ENCODE results near the gene RBM7. TPM values are rescaled to one million over a fixed set of nuclear protein-coding genes. Genes with fewer than 3 reads are reported as not detected.

Gene RBM7
- total and polyA plus RNA-seq, 2 of the 8 experiments (the other 6 are each of a cell fraction or from before 2014, with no cell fraction given) = 18.0 to 45.7 TPM

GRCh38 chr11:114440121-114440860, 39.8 kb downstream of the RBM7 start:
- Histone ChIP-seq H3K79me1 (ENCODE audit: low read depth, low read length) (no peaks in the 10 kb centered on the region; the same call in 1 of the 2 replicates), H3K9me3 (ENCODE audit: insufficient read depth in 2 of 2, low read depth in 1 of 2, low read length in 1 of 2) (no peaks in the 10 kb centered on the region), H3K4ac (replicated peaks; ENCODE audit: insufficient read length, low read depth, low read length) (no peak overlapping the region), H3K18ac (ENCODE audit: extremely low read depth, low read length) (peak overlapping the region; percentile 12; the same call in 1 of the 2 replicates), H3K27ac (ENCODE audit: low read depth, low read length) (peak overlapping the region; percentile 77; the same call in 1 of the 2 replicates), H3K4me3 (ENCODE audit: extremely low read depth in 1 of 4, insufficient read depth in 2 of 4, low read depth in 3 of 4, low read length in 4 of 4) (peak overlapping the region; percentile 90 to 99 (median 96)), H4K20me1 (replicated peaks in 1 of 2; ENCODE audit: control insufficient read depth in 1 of 2, insufficient read depth in 2 of 2, low read length in 2 of 2) (peaks cover 2% of the 10 kb centered on the region in 2 experiments), H2BK5ac (ENCODE audit: low read depth, low read length) (0 out of 2 replicates have a peak overlapping the region, but pooled peaks have one; percentile 90), H4K91ac (replicated peaks; ENCODE audit: insufficient read length, low read length) (no peak overlapping the region), H2AFZ (ENCODE audit: low read length) (peak overlapping the region; percentile 25; the same call in 1 of the 2 replicates), H3K14ac (ENCODE audit: insufficient read length) (no peak overlapping the region), H2BK120ac (replicated peaks; ENCODE audit: low read depth, low read length) (no peak overlapping the region), H3K4me2 (ENCODE audit: insufficient read depth in 1 of 2, low read depth in 2 of 2, low read length in 2 of 2) (peak overlapping the region; percentile 68 to 88), H2BK20ac (ENCODE audit: low read length) (no peak overlapping the region), H3K23me2 (ENCODE audit: low read depth, low read length) (no peaks in the 10 kb centered on the region; the same call in 1 of the 2 replicates), H3K4me1 (replicated peaks in 1 of 4; ENCODE audit: control insufficient read depth in 3 of 4, insufficient read depth in 4 of 4, low read length in 3 of 4) (peaks cover 2 to 12% (median 7%) of the 10 kb centered on the region in 4 experiments; a peak in 6 of 7 replicates), H3K23ac (ENCODE audit: insufficient read length) (no peak overlapping the region), H4K8ac (ENCODE audit: extremely low read depth, insufficient read depth, low read length) (no peak overlapping the region), H2BK15ac (ENCODE audit: low read length) (no peak overlapping the region), H2AK5ac (ENCODE audit: low read depth, low read length) (no peak overlapping the region), H2BK12ac (ENCODE audit: low read depth, low read length) (no peak overlapping the region), H3K79me2 (ENCODE audit: control insufficient read depth in 1 of 2, insufficient read depth in 2 of 2, low read length in 2 of 2) (peaks cover 19 to 60% of the 10 kb centered on the region in 2 experiments; a peak in 3 of 4 replicates), H3K27me3 (replicated peaks in 1 of 4; ENCODE audit: control insufficient read depth in 3 of 4, extremely low read depth in 1 of 4, insufficient read depth in 3 of 4, low read length in 3 of 4) (no peaks in the 10 kb centered on the region), H3K56ac (replicated peaks; ENCODE audit: insufficient read length, low read depth, low read length) (no peak overlapping the region), H3K36me3 (ENCODE audit: control insufficient read depth in 2 of 4, insufficient read depth in 4 of 4, low read length in 3 of 4) (peaks cover 0 to 14% (median 3%) of the 10 kb centered on the region in 4 experiments; a peak in 3 of 8 replicates), H3K9ac (replicated peaks in 1 of 4; ENCODE audit: extremely low read depth in 1 of 4, low read depth in 3 of 4, low read length in 3 of 4) (peak overlapping the region; percentile 22 to 86 (median 62); a peak in 6 of 7 replicates), H4K5ac (ENCODE audit: insufficient read length, low read depth, low read length) (no peak overlapping the region)
- no peak for TF ChIP-seq ASH2L (IDR thresholded peaks at IDR 0.05; ENCODE audit: low read length)
- TF ChIP-seq SAP30 (IDR thresholded peaks at IDR 0.05; ENCODE audit: insufficient read depth, insufficient replicate concordance, low read length) = peak; percentile 9
- no peak for TF ChIP-seq NANOG (IDR thresholded peaks at IDR 0.05; ENCODE audit: insufficient read depth, low read depth, low read length, poor library complexity, severe bottlenecking)
- no peak for TF ChIP-seq RFX5 (IDR thresholded peaks at IDR 0.05; ENCODE audit: borderline replicate concordance, low read depth, low read length)
- CTCF ChIA-PET (ENCODE audit: partially characterized antibody) = interaction anchor here (0.8 kb wide), 1 partner anchor 12 kb away, joined by 3 read pairs; no protein-coding TSS in a partner anchor
- DNase-seq (ENCODE audit: low read depth in 1 of 2, low spot score in 2 of 2) (no peak), FAIRE-seq (no peak)
- WGBS, 2 experiments (ENCODE audit: extremely low coverage in 1 of 2, insufficient coverage in 1 of 2, insufficient read length in 1 of 2, insufficient replicate concordance in 2 of 2, low coverage in 1 of 2, low lambda C conversion rate in 2 of 2, missing lambda C conversion rate in 1 of 2) = 24% methylated on average over 10 of the region's 10 CpGs; no CpG with 5 or more reads in 1 of the 2 experiments
- POLR2A ChIA-PET (ENCODE audit: partially characterized antibody) = interaction anchor here (1.1 to 2.0 kb wide), 4 partner anchors 14 to 120 kb away, joined by 3 to 6 read pairs (median 4); no protein-coding TSS in a partner anchor
